ENCODE data around the gene GRIK5.

Gene GRIK5

DNA sequence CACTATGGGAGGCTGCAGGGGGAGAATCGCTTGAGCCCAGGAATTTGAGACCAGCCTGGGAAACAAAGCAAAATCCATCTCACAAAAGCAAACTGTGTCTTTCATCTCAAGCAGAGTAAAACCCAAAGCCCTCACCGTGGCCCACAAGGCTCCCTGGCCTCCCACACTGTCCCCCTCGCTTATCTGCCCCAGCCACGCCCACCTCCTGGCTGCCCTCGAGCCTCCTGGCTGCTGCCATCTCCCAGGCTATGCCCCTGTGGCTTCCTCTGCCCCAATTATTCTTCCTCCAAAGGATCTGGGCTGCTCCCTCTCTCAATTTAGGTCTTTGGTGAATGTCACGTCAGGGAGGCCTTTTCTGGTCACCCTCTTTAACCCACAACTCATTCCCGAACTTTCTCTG is 114.5 kb downstream of the GRIK5 start:
- no peak for DNase-seq (ENCODE audit: low read depth)
- TF ChIP-seq, protein P1, sequence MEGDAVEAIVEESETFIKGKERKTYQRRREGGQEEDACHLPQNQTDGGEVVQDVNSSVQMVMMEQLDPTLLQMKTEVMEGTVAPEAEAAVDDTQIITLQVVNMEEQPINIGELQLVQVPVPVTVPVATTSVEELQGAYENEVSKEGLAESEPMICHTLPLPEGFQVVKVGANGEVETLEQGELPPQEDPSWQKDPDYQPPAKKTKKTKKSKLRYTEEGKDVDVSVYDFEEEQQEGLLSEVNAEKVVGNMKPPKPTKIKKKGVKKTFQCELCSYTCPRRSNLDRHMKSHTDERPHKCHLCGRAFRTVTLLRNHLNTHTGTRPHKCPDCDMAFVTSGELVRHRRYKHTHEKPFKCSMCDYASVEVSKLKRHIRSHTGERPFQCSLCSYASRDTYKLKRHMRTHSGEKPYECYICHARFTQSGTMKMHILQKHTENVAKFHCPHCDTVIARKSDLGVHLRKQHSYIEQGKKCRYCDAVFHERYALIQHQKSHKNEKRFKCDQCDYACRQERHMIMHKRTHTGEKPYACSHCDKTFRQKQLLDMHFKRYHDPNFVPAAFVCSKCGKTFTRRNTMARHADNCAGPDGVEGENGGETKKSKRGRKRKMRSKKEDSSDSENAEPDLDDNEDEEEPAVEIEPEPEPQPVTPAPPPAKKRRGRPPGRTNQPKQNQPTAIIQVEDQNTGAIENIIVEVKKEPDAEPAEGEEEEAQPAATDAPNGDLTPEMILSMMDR (IDR thresholded peaks at IDR 0.05; ENCODE audit: low read length, missing control alignments): no peak
- no peak overlapping the region for H3K4me3 ChIP-seq (replicated peaks; ENCODE audit: low read depth, low read length)

DNA sequence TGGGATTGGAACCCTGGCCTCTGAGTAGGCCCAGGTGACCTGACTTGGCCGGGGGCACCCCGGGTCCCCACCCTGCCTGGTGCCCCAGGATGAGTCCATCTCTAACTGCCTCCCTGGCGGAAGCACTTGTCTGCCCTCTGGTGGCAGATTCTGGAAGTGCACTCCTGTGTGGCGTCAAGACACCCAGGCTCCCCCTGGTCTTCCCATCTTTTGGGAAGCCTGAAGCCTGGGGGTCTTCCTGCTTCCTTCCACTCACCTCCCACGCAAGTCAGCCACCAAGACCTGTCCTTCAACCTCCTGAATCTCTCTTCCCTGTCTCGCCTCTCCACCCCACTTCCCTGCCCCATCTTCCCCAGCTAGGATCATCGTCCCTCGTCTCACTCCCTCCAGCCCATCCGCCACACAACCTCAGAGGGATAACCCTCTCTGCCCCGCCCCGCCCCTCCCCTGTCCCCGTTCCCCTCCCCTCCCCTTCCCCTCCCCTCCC is 118.3 kb downstream of the GRIK5 start:
- TF ChIP-seq, protein P1 (IDR thresholded peaks at IDR 0.05; ENCODE audit: low read length, missing control alignments): peak; percentile 100
- no peak overlapping the region for H3K4me3 ChIP-seq (replicated peaks; ENCODE audit: low read depth, low read length)
- peak; percentile 74 for DNase-seq (ENCODE audit: low read depth)

All from fibroblast of pulmonary artery (primary cell).